Measurements from ENCODE around the gene CFAP43. TPM values are rescaled to one million over a fixed set of nuclear protein-coding genes. Genes with fewer than 3 reads are reported as not detected.

CFAP43 gene
- total and polyA plus RNA-seq, 2 of the 8 experiments (the other 6 are each of a cell fraction or from before 2014, with no cell fraction given), result 0.11 to 0.27 TPM

DNA sequence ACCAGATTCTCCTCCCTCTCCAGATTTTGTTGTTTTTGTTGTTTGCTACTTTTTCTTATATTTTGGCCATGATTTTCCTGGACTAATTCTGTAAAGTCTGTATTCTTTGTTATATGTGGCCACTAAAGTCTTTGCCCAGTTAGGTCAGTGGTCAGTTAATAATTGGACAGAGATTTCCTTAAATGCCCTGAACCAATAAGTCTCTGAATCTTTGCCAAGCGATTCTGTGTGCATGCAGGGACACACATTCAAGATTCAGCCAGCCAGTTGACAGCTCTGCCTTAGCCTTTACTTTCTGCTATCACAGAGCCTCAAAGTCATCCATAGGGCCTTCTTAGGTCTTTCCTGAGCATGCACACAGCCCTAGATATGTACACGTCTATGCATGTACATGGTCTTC, 135.5 kb downstream of the CFAP43 start:
- Histone ChIP-seq H3K9ac (replicated peaks in 1 of 4; ENCODE audit: extremely low read depth in 1 of 4, low read depth in 3 of 4, low read length in 3 of 4) (no peak overlapping the region), H3K14ac (ENCODE audit: insufficient read length) (no peak overlapping the region), H3K27ac (ENCODE audit: low read depth, low read length) (no peak overlapping the region), H2BK12ac (ENCODE audit: low read depth, low read length) (no peak overlapping the region), H4K91ac (replicated peaks; ENCODE audit: insufficient read length, low read length) (no peak overlapping the region), H3K23ac (ENCODE audit: insufficient read length) (no peak overlapping the region), H2AK5ac (ENCODE audit: low read depth, low read length) (no peak overlapping the region), H2BK15ac (ENCODE audit: low read length) (no peak overlapping the region), H3K27me3 (replicated peaks in 1 of 4; ENCODE audit: control insufficient read depth in 3 of 4, extremely low read depth in 1 of 4, insufficient read depth in 3 of 4, low read length in 3 of 4) (no peaks in the 10 kb centered on the region), H3K79me1 (ENCODE audit: low read depth, low read length) (no peaks in the 10 kb centered on the region), H3K79me2 (ENCODE audit: control insufficient read depth in 1 of 2, insufficient read depth in 2 of 2, low read length in 2 of 2) (no peaks in the 10 kb centered on the region), H3K36me3 (ENCODE audit: control insufficient read depth in 2 of 4, insufficient read depth in 4 of 4, low read length in 3 of 4) (no peaks in the 10 kb centered on the region), H3K18ac (ENCODE audit: extremely low read depth, low read length) (no peak overlapping the region), H3K23me2 (ENCODE audit: low read depth, low read length) (no peaks in the 10 kb centered on the region), H3K9me3 (ENCODE audit: insufficient read depth in 2 of 2, low read depth in 1 of 2, low read length in 1 of 2) (peaks cover 8 to 9% of the 10 kb centered on the region in 2 experiments; a peak in 3 of 4 replicates), H4K8ac (ENCODE audit: extremely low read depth, insufficient read depth, low read length) (no peak overlapping the region), H3K4ac (replicated peaks; ENCODE audit: insufficient read length, low read depth, low read length) (no peak overlapping the region), H4K5ac (ENCODE audit: insufficient read length, low read depth, low read length) (no peak overlapping the region), H3K4me1 (replicated peaks in 1 of 4; ENCODE audit: control insufficient read depth in 3 of 4, insufficient read depth in 4 of 4, low read length in 3 of 4) (no peaks in the 10 kb centered on the region), H3K4me3 (ENCODE audit: extremely low read depth in 1 of 4, insufficient read depth in 2 of 4, low read depth in 3 of 4, low read length in 4 of 4) (no peak overlapping the region), H3K56ac (replicated peaks; ENCODE audit: insufficient read length, low read depth, low read length) (no peak overlapping the region), H2BK120ac (replicated peaks; ENCODE audit: low read depth, low read length) (no peak overlapping the region), H2BK20ac (ENCODE audit: low read length) (no peak overlapping the region), H4K20me1 (replicated peaks in 1 of 2; ENCODE audit: control insufficient read depth in 1 of 2, insufficient read depth in 2 of 2, low read length in 2 of 2) (no peaks in the 10 kb centered on the region), H2BK5ac (ENCODE audit: low read depth, low read length) (no peak overlapping the region), H2AFZ (ENCODE audit: low read length) (no peak overlapping the region), H3K4me2 (ENCODE audit: insufficient read depth in 1 of 2, low read depth in 2 of 2, low read length in 2 of 2) (no peak overlapping the region)
- ChIA-PET CTCF (ENCODE audit: partially characterized antibody) (no interaction called here), POLR2A (ENCODE audit: partially characterized antibody) (interaction anchor here (1.7 kb wide), 1 partner anchor 25 kb away, joined by 5 read pairs; the partner anchor contains the start of gene SFR1)
- FAIRE-seq (no peak), DNase-seq (ENCODE audit: low read depth in 1 of 2, low spot score in 2 of 2) (no peak)
- 76% methylated on average over 2 of the region's 2 CpGs; no CpG with 5 or more reads in 1 of the 2 experiments for WGBS, 2 experiments (ENCODE audit: extremely low coverage in 1 of 2, insufficient coverage in 1 of 2, insufficient read length in 1 of 2, insufficient replicate concordance in 2 of 2, low coverage in 1 of 2, low lambda C conversion rate in 2 of 2, missing lambda C conversion rate in 1 of 2)
- no peak for TF ChIP-seq SIN3A (conservative IDR thresholded peaks at IDR 0.05 in 1 of 2, IDR thresholded peaks at IDR 0.05 in 1 of 2; ENCODE audit: low read depth in 1 of 2, low read length in 2 of 2)
- TF ChIP-seq SIX5 (IDR thresholded peaks at IDR 0.05; ENCODE audit: low read depth, low read length), result no peak
- no peak for TF ChIP-seq CEBPB (IDR thresholded peaks at IDR 0.05; ENCODE audit: low read depth, low read length)
- TF ChIP-seq POLR2A (IDR thresholded peaks at IDR 0.05; ENCODE audit: control extremely low read depth in 1 of 2, low read depth in 2 of 2, low read length in 2 of 2), result no peak
- no peak for TF ChIP-seq JUND (IDR thresholded peaks at IDR 0.05; ENCODE audit: low read length)
- TF ChIP-seq KDM4A (IDR thresholded peaks at IDR 0.05; ENCODE audit: low read depth, low read length, severe bottlenecking), result no peak
- no peak for TF ChIP-seq RFX5 (IDR thresholded peaks at IDR 0.05; ENCODE audit: borderline replicate concordance, low read depth, low read length)
- no peak for TF ChIP-seq CTBP2 (IDR thresholded peaks at IDR 0.05; ENCODE audit: borderline replicate concordance, insufficient read depth, insufficient read length, low read length)
- TF ChIP-seq FOSL1 (IDR thresholded peaks at IDR 0.05; ENCODE audit: insufficient read depth, low read depth, low read length), result no peak
- TF ChIP-seq SRF (IDR thresholded peaks at IDR 0.05; ENCODE audit: low read depth, low read length), result no peak

All from H1 (cell line).